Activated CD4-positive, CD25-positive, alpha-beta regulatory T cell treated with anti-CD3 and anti-CD28 coated beads, Interleukin-2, amount 50 U/mL, for 24 hours (primary cell): ENCODE results near the gene SLC9A3.
"Not testable (repeated sequence)": the region's sequence is repeated elsewhere in the genome, so short reads cannot be mapped to it uniquely, and the experiment has no call there.

Source experiments
- ATAC-seq, 2 donors: fragments of 150-1000 bp; cut with Tn5 transposase; one replicate each; pipeline ENCODE4 v1.10.0; 2021; ENCODE audit warnings: mild to moderate bottlenecking in 1 of 2, moderate library complexity in 1 of 2

SLC9A3 gene

DNA sequence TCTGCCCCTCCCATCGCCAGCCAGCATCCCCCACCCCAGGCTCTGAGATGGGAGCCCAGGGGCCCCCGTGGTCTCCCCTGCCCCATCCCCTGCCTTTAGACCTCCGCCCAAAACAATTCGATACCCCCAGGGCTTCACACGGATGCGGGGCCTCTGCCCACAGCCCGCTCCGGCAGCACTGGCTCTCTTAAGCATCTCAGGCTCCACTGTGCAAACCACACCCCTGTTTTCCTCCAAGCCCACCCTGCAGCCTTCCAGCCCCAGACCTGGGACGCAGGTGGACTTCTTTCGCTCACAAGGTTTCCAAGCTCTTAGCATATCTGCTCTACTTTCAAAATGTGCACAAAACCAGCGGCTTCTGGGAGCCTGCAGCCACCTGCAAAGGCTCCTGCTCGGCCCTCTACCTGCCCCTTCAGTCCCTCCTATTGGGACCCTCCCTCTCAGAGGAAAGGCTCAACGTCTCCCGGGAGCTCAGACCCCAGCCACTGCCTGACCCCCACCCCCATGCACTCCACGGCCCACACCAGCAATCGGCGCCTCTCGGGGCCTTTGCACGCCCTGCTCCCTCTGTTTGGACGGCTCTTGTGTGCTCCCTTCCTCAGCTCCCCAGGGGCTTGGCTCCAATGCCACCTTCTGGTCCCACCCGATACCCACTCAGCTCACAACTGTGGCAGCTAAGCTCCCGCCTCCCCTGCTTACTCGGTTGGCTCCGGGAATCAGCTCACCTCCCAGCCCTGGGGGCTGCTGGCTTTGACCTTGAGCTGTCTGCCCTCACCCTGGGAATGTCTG, 918 bp upstream of the SLC9A3 start:
- no peak for ATAC-seq

DNA sequence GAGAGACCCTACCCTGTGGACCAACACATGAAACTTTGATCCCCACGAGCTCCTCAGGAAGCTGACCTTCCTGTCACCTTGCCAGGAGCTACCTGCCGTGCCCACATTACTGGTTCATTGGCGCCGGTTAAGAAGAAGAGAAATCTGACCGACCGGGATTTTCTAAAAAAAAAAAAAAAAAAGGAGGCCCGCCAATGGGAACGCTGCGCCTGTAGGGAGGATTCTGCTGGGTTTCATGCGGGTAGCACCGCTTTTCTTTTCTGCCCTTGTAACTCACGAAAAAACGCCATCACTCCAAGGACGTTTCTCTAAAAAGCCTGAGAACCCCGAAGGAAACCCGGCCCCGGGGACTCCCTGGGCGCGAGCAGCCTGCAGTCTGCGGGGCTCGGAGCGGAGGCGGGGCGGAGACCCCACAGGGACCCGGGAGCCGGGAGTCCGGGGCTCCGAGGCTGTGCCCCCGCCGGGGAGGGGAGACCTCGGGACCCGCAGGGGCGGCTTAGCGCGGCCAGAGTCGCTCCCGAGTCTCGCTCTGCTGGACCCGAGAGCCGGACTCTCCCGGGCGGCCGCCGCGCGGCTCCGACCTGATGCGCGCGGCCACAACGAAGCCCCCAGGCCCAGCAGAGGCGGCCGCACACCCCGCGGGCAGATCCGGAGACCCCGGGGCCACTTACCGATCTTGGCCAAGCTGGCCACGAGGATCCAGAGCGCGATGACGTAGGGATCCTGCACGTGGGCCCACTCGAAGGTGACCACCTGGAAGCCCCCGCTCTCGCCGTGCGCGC, 617 bp downstream of the SLC9A3 start:
- no peak for ATAC-seq

DNA sequence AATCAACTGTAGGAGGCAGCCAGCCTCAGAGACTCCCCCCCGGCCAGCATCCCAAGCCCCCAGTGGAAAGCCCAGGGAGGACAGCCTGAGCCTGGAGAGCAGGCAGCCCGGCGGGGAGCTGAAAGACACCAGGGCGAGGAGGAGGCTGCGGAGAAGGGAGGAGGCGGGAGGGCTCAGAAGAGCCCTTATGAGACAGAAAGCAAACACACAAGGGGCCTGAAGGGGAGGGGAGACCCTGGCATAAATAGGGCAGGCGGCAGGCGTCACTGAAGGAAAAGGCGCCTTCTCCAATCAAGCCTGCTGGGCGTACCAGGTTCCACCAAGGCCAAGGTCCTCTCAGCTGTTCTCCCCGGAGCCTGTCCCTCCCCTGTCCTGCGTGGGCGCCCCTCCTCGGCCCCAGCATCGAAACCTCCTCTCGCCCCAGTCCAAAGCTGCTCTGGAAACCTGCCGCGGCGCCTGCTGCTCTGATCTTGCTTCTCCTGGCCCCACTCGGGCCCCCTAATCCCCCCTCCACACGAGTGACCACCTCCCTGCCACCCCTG, 1.3 kb downstream of the SLC9A3 start:
- no peak for ATAC-seq

DNA sequence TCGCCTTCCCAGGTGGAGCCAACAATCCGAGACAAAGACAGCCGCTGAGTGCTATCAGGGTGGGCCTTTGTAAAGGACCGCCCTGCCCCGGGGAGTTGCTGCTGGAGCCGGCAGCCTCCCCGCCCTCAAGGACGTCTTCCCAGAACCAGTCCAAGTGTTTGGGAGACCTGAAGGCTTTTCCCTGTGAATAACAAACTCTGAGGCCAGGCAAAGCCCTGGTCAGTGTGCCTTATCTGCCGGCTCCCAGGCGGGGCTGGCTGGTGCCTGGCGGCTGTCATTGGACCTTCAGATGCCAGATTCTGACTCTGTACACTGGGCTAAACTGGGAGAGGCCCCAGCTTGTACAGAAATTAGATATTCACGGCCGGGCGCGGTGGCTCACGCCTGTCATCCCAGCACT, 2.1 kb downstream of the SLC9A3 start:
- no peak for ATAC-seq

DNA sequence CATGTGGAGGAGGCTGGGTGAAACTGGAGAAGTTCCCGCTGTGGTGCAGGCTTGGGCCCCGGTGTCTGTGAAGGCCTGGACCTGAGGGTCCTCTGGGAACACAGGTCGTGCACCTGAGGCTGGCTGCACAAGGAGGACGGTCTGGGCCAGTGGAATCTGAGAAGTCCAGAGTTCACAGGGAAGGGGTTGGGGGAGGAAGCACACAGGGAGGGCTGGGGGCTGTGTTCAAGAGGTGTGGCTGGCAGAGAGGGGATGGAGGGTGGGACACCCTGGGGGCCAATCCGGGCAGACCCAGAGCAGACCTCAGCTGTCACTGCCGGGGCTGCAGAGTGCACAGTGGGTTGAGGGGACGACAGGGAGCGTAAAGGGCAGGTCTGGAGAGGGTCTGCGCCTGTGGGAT, 2.6 kb downstream of the SLC9A3 start:
- no peak for ATAC-seq

DNA sequence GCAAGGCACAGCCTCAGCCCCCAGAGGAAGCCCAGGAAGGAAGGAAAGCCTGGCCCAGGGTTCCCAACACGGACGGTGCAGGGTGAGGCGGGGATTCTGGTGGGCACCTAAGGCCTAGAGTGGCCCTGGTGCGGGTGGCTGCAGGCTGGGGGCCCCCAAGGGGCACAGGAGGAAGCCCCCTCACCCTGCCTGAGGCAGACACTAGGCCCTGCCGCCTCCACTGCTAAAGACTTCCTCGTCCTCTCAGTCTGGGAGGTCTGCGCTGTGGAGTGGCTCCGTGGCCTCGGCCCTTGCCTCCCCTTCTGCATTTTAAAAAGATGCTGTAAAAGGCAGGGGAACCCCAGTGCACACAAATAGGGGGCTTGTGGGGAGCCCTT, 3.4 kb downstream of the SLC9A3 start:
- ATAC-seq: no peak

- ATAC-seq: no peak
Measured at GRCh38 chr5:520196-520849, 3.9 kb downstream of the SLC9A3 start.

GRCh38 chr5:518721-519120, 5.5 kb downstream of the SLC9A3 start:
- ATAC-seq: no peak

- ATAC-seq: no peak
Measured at GRCh38 chr5:517535-518100, 6.6 kb downstream of the SLC9A3 start.

GRCh38 chr5:516980-517379, 7.3 kb downstream of the SLC9A3 start:
- ATAC-seq: no peak

- ATAC-seq: no peak
Measured at GRCh38 chr5:516338-516925, 7.8 kb downstream of the SLC9A3 start.

DNA sequence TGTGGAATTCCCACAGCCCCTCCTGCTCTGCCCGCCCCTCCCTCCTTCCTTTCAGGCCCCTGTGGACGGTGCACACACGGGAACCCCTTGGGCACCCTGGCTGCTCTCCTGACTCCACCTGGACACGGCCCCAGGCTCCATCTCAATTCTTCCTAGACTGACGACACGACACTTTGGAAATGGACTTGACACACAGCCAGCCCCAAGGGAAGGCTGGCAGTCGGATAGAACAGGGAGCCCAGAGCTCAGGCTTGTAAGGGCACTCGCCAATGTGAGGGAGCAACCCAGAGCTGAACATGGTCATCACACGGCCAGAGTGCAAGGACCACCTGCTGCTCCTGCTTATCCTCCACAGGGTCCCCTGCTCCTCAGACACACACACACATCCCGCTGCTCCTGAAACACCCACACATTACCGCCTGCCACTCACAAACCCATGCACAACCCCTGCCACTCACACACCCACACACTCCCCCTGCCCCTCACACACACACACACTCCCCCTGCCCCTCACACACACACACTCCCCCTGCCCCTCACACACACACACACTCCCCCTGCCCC, 8.9 kb downstream of the SLC9A3 start:
- no peak for ATAC-seq

- ATAC-seq: no peak
Measured at GRCh38 chr5:514673-515072, 9.6 kb downstream of the SLC9A3 start.

- ATAC-seq: no peak
Measured at GRCh38 chr5:514101-514485, 10.2 kb downstream of the SLC9A3 start.

- no peak for ATAC-seq
Measured at GRCh38 chr5:513216-514100, 10.8 kb downstream of the SLC9A3 start.

GRCh38 chr5:511476-511875, 12.8 kb downstream of the SLC9A3 start:
- no peak for ATAC-seq

- ATAC-seq: no peak
Measured at GRCh38 chr5:510521-510920, 13.7 kb downstream of the SLC9A3 start.

GRCh38 chr5:509611-510185, 14.6 kb downstream of the SLC9A3 start:
- ATAC-seq: no peak

DNA sequence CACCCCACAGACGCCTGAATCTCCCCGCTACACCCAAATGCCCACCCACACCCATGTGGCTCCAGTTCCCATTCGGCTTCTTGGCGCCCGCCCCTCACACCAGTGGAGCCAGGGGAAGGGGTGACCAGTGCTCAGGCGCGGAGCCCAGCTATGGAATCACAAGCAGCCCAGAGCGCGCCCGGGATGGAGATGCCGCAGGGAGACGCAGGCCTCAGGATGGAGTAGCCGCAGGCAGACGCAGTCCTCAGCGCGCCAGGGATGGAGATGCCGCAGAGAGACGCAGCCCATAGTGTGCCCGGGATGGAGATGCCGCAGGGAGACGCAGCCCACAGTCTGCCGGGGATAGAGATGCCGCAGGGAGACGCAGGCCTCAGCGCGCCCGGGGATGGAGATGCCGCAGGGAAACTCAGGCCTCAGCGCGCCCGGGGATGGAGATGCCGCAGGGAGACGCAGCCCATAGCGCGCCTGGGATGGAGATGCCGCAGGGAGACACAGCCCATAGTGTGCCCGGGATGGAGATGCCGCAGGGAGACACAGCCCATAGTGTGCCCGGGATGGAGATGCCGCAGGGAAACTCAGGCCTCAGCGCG, 16.2 kb downstream of the SLC9A3 start:
- ATAC-seq: not testable (repeated sequence)

DNA sequence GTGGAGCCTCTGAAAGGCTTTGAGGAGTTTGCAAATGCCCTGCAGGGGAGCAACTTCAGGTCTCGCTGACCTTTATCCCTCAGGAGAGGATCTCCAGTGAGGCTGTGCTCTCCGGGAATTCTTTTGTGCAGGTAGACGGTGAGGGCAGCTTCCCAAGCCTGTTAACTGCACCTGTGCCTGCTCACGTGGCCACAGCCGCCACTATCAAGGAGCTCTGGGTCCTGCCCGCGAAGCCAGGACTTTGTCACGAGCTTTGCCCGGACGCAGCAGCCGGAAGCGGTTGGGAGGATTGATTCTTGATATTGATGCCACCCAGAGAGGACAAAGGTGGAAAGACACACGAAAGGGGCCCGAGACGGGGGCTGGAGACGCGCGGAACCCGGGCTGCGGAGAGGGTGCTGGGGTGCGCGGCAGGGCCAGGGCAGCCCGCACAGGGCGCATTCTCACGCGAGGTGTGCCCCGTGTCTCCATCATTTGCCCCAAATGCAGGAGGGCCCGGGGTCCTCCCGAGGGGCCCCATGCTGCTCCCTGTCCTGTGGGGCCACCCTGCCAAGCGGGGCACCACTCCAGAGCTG, 18.2 kb downstream of the SLC9A3 start:
- no peak for ATAC-seq
